ENCODE data around the gene KLHL24.
A peak's percentile ranks its signal among the peaks of the same experiment; 100 is the strongest.
"Not testable (repeated sequence)": the region's sequence is repeated elsewhere in the genome, so short reads cannot be mapped to it uniquely, and the experiment has no call there.

The KLHL24 gene

GRCh38 chr3:183636221-183637105 is 1.0 kb downstream of the KLHL24 start:
- no peaks in the 10 kb centered on the region for H3K79me2 ChIP-seq (ENCODE audit: control insufficient read depth, insufficient read depth, low read length)
- H3K27me3 ChIP-seq (ENCODE audit: insufficient read depth, low read length, poor library complexity): no peaks in the 10 kb centered on the region
- H3K23ac ChIP-seq (ENCODE audit: low read length): peak overlapping the region; percentile 66

GRCh38 chr3:183637106-183637486 is 1.7 kb downstream of the KLHL24 start:
- no peaks in the 10 kb centered on the region for H3K79me2 ChIP-seq (ENCODE audit: control insufficient read depth, insufficient read depth, low read length)
- WGBS (ENCODE audit: extremely low coverage, insufficient coverage, low lambda C conversion rate): no CpG with 5 or more reads among the region's 6 CpGs
- peak overlapping the region; percentile 84 for H3K4me2 ChIP-seq (ENCODE audit: low read length)
- DNase-seq: no peak
- H3K36me3 ChIP-seq (ENCODE audit: control insufficient read depth, insufficient read depth, low read length): no peaks in the 10 kb centered on the region
- H3K4me3 ChIP-seq (ENCODE audit: low read length): peak overlapping the region; percentile 84
- no peak overlapping the region for H2BK15ac ChIP-seq (replicated peaks; ENCODE audit: low read depth)
- peak overlapping the region; percentile 78 for H3K27ac ChIP-seq (ENCODE audit: low read depth, low read length)
- peak overlapping the region; percentile 75 for H3K4ac ChIP-seq (ENCODE audit: low read depth, low read length)
- H2AK5ac ChIP-seq (ENCODE audit: low read length): no peak overlapping the region
- peak overlapping the region; percentile 97 for H3K56ac ChIP-seq (ENCODE audit: low read length)
- H3K79me1 ChIP-seq (ENCODE audit: low read length): no peaks in the 10 kb centered on the region
- H2BK120ac ChIP-seq (ENCODE audit: low read depth, low read length): peak overlapping the region; percentile 76
- H4K8ac ChIP-seq (ENCODE audit: low read depth, low read length): no peak overlapping the region
- H3K27me3 ChIP-seq (ENCODE audit: insufficient read depth, low read length, poor library complexity): no peaks in the 10 kb centered on the region
- peak overlapping the region; percentile 92 for H3K9ac ChIP-seq (ENCODE audit: low read length)
- peak overlapping the region; percentile 67 for H2BK5ac ChIP-seq (ENCODE audit: low read length)
- H4K5ac ChIP-seq (ENCODE audit: low read length): no peak overlapping the region
- no peak overlapping the region for H3K23ac ChIP-seq (ENCODE audit: low read length)
- no peaks in the 10 kb centered on the region for H3K4me1 ChIP-seq (ENCODE audit: control insufficient read depth, low read depth, low read length)
- peak overlapping the region; percentile 86 for H3K18ac ChIP-seq (ENCODE audit: low read length)

More at GRCh38 chr3:183636221-183637105, 1.0 kb downstream of the KLHL24 start:
- Histone ChIP-seq H2BK120ac (ENCODE audit: low read depth, low read length) (peak overlapping the region; percentile 76), H3K9ac (ENCODE audit: low read length) (peak overlapping the region; percentile 92), H2BK5ac (ENCODE audit: low read length) (peak overlapping the region; percentile 67), H2AK5ac (ENCODE audit: low read length) (no peak overlapping the region), H3K4me3 (ENCODE audit: low read length) (peak overlapping the region; percentile 84), H2BK15ac (replicated peaks; ENCODE audit: low read depth) (no peak overlapping the region), H3K18ac (ENCODE audit: low read length) (peak overlapping the region; percentile 86), H4K5ac (ENCODE audit: low read length) (no peak overlapping the region), H3K4me2 (ENCODE audit: low read length) (peak overlapping the region; percentile 84), H3K4me1 (ENCODE audit: control insufficient read depth, low read depth, low read length) (no peaks in the 10 kb centered on the region), H3K56ac (ENCODE audit: low read length) (peak overlapping the region; percentile 97), H3K4ac (ENCODE audit: low read depth, low read length) (peak overlapping the region; percentile 75), H3K79me1 (ENCODE audit: low read length) (no peaks in the 10 kb centered on the region), H4K8ac (ENCODE audit: low read depth, low read length) (no peak overlapping the region), H3K27ac (ENCODE audit: low read depth, low read length) (peak overlapping the region; percentile 84), H3K36me3 (ENCODE audit: control insufficient read depth, insufficient read depth, low read length) (no peaks in the 10 kb centered on the region)
- DNase-seq: peak; percentile 98
- no CpG with 5 or more reads among the region's 84 CpGs for WGBS (ENCODE audit: extremely low coverage, insufficient coverage, low lambda C conversion rate)

- H2BK120ac ChIP-seq (ENCODE audit: low read depth, low read length); H3K27ac ChIP-seq (ENCODE audit: low read depth, low read length); H3K9ac ChIP-seq (ENCODE audit: low read length): not testable (repeated sequence)
Observed at GRCh38 chr3:183637633-183638032, 2.2 kb downstream of the KLHL24 start.

DNA sequence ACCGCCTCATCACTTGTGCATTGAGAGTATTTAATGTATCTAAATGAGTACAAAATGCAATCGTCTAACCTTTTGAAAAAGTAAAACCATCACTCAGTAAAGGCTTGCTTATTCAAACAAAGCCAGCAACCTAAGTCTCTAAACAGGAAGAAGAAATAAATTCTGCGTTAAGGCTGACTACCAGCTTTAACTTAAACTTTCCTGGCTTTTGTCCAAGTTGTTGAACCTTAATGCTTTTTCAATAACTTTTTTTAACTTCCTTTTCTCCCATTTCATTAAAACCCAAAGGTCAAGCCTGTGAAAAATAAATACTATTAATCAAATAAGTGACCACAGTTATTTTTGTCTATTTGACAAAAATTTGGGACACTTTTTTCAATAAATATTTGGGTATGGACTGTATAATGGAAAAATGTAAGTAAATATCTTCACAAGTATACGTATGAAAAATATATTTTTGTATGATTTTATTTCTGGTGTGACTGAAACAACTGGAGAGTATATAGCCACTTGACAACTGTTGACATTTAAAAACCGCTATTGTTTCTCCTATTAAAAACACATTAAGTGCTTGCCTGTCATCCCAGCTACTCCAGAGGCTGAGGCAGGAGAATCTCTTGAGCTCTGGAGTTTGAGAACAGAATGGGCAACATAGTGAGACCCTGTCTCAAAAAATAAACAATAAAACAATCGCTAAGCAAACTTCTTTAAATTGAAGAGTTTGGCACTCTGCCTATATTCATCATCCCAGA is 2.9 kb downstream of the KLHL24 start:
- H3K23ac ChIP-seq (ENCODE audit: low read length): no peak overlapping the region
- H4K8ac ChIP-seq (ENCODE audit: low read depth, low read length): no peak overlapping the region
- WGBS (ENCODE audit: extremely low coverage, insufficient coverage, low lambda C conversion rate): 100% methylated on average over 1 of the region's 6 CpGs
- H3K4me1 ChIP-seq (ENCODE audit: control insufficient read depth, low read depth, low read length): no peaks in the 10 kb centered on the region
- no peak overlapping the region for H2BK15ac ChIP-seq (replicated peaks; ENCODE audit: low read depth)
- no peak overlapping the region for H3K4ac ChIP-seq (ENCODE audit: low read depth, low read length)
- H4K5ac ChIP-seq (ENCODE audit: low read length): no peak overlapping the region
- H3K36me3 ChIP-seq (ENCODE audit: control insufficient read depth, insufficient read depth, low read length): no peaks in the 10 kb centered on the region
- no peak overlapping the region for H2AK5ac ChIP-seq (ENCODE audit: low read length)
- H3K79me1 ChIP-seq (ENCODE audit: low read length): no peaks in the 10 kb centered on the region
- no peak overlapping the region for H2BK5ac ChIP-seq (ENCODE audit: low read length)
- no peaks in the 10 kb centered on the region for H3K79me2 ChIP-seq (ENCODE audit: control insufficient read depth, insufficient read depth, low read length)
- DNase-seq: no peak
- H2BK120ac ChIP-seq (ENCODE audit: low read depth, low read length): no peak overlapping the region
- no peak overlapping the region for H3K56ac ChIP-seq (ENCODE audit: low read length)
- no peaks in the 10 kb centered on the region for H3K27me3 ChIP-seq (ENCODE audit: insufficient read depth, low read length, poor library complexity)
- H3K27ac ChIP-seq (ENCODE audit: low read depth, low read length): no peak overlapping the region
- no peak overlapping the region for H3K4me3 ChIP-seq (ENCODE audit: low read length)
- no peak overlapping the region for H3K4me2 ChIP-seq (ENCODE audit: low read length)
- no peak overlapping the region for H3K9ac ChIP-seq (ENCODE audit: low read length)
- no peak overlapping the region for H3K18ac ChIP-seq (ENCODE audit: low read length)

More at GRCh38 chr3:183637633-183638032, 2.2 kb downstream of the KLHL24 start:
- not testable (repeated sequence) for H3K4me3 ChIP-seq (ENCODE audit: low read length); H2AK5ac ChIP-seq (ENCODE audit: low read length); H3K23ac ChIP-seq (ENCODE audit: low read length); H3K4me2 ChIP-seq (ENCODE audit: low read length); DNase-seq; H4K8ac ChIP-seq (ENCODE audit: low read depth, low read length); H3K79me1 ChIP-seq (ENCODE audit: low read length); H3K79me2 ChIP-seq (ENCODE audit: control insufficient read depth, insufficient read depth, low read length); H3K36me3 ChIP-seq (ENCODE audit: control insufficient read depth, insufficient read depth, low read length); H3K18ac ChIP-seq (ENCODE audit: low read length); H3K56ac ChIP-seq (ENCODE audit: low read length); H3K4me1 ChIP-seq (ENCODE audit: control insufficient read depth, low read depth, low read length); H2BK5ac ChIP-seq (ENCODE audit: low read length); H3K4ac ChIP-seq (ENCODE audit: low read depth, low read length); H4K5ac ChIP-seq (ENCODE audit: low read length); H3K27me3 ChIP-seq (ENCODE audit: insufficient read depth, low read length, poor library complexity); H2BK15ac ChIP-seq (replicated peaks; ENCODE audit: low read depth)
- WGBS (ENCODE audit: extremely low coverage, insufficient coverage, low lambda C conversion rate): no CpG with 5 or more reads among the region's 14 CpGs

- no CpG with 5 or more reads among the region's 11 CpGs for WGBS (ENCODE audit: extremely low coverage, insufficient coverage, low lambda C conversion rate)
- not testable (repeated sequence) for H2BK120ac ChIP-seq (ENCODE audit: low read depth, low read length); H3K27me3 ChIP-seq (ENCODE audit: insufficient read depth, low read length, poor library complexity); H3K4me2 ChIP-seq (ENCODE audit: low read length); H4K5ac ChIP-seq (ENCODE audit: low read length); H3K23ac ChIP-seq (ENCODE audit: low read length); H3K4ac ChIP-seq (ENCODE audit: low read depth, low read length); H3K56ac ChIP-seq (ENCODE audit: low read length); H3K79me1 ChIP-seq (ENCODE audit: low read length); H2BK5ac ChIP-seq (ENCODE audit: low read length); H3K4me3 ChIP-seq (ENCODE audit: low read length); H3K9ac ChIP-seq (ENCODE audit: low read length); H2BK15ac ChIP-seq (replicated peaks; ENCODE audit: low read depth); H4K8ac ChIP-seq (ENCODE audit: low read depth, low read length); H3K18ac ChIP-seq (ENCODE audit: low read length); DNase-seq; H3K27ac ChIP-seq (ENCODE audit: low read depth, low read length); H3K4me1 ChIP-seq (ENCODE audit: control insufficient read depth, low read depth, low read length); H2AK5ac ChIP-seq (ENCODE audit: low read length); H3K79me2 ChIP-seq (ENCODE audit: control insufficient read depth, insufficient read depth, low read length); H3K36me3 ChIP-seq (ENCODE audit: control insufficient read depth, insufficient read depth, low read length)
Observed at GRCh38 chr3:183640635-183641034, 5.2 kb downstream of the KLHL24 start.
